Retinal pigment epithelial cell (primary cell): Measurements from ENCODE around the gene GALK1.

Source experiments
- DNase-seq: peaks from one replicate; pipeline ENCODE4 v3.0.0-alpha.2; 2010; ENCODE audit warnings: low read depth
- H3K4me3 ChIP-seq: 2 replicates; pipeline ENCODE4 v1.5.1; 2011; ENCODE audit warnings: mild to moderate bottlenecking, low read length, control low read depth, moderate library complexity
- TF ChIP-seq, protein P1 (sequence below): conservative IDR thresholded peaks from 2 replicates; pipeline ENCODE4 v1.5.1; 2011; ENCODE audit warnings: low read depth, low read length, control low read depth, inconsistent platforms

GALK1 gene

DNA sequence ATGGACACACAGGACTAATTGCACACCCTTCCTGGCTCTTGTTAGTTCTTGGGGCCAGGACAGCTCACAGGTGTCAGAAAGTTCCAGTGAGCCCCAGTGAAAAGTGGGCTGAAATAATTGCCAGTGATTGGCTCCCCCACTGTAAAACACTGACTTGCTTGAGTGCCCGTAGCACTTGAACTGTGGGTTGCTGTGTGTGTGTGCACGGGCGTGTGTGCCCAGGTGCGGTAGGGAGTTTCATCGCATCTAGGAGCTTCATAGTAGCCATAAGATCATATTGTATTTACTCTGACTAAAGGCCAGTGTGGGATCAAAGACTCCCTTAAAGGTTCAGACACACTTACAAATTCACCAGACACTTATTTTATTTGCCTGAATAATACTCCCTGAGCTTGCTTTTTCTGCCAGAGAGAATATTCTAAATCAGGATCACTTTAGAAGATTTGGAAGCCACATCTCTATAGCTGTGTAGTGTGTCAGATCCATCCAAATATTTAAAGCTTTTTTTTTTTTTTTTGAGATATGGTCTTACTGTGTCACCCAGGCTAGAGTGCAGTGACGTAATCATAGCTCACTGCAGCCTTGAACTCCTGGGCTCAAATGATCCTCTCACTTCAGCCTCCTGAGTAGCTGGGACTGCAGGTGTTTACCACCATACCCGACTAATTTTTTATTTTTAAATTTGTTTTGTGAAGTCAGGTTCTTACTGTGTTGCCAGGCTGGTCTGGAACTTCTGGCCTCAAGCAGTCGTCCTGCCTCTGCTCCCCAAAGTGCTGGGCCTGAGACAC, 31.0 kb upstream of the GALK1 start:
- TF ChIP-seq, protein P1, sequence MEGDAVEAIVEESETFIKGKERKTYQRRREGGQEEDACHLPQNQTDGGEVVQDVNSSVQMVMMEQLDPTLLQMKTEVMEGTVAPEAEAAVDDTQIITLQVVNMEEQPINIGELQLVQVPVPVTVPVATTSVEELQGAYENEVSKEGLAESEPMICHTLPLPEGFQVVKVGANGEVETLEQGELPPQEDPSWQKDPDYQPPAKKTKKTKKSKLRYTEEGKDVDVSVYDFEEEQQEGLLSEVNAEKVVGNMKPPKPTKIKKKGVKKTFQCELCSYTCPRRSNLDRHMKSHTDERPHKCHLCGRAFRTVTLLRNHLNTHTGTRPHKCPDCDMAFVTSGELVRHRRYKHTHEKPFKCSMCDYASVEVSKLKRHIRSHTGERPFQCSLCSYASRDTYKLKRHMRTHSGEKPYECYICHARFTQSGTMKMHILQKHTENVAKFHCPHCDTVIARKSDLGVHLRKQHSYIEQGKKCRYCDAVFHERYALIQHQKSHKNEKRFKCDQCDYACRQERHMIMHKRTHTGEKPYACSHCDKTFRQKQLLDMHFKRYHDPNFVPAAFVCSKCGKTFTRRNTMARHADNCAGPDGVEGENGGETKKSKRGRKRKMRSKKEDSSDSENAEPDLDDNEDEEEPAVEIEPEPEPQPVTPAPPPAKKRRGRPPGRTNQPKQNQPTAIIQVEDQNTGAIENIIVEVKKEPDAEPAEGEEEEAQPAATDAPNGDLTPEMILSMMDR: no peak

DNA sequence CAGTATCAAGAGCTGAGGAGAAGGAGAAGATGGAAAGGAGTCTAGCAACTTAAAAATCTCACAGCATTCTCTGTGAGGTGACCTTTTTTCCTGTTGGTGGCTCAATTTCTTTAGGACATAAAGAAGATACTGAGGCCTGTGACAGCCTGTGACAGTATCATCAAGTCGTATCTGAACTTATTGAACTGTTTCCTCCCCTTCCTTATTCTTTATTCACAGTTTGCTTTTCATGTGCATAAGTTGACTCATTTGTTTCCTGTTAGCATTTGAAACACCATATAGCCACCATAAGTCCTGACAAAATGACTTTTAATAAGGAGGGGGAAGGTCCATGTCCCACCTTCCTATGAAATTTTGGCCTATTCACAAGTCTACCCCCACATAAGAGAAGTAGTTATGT, 28.5 kb upstream of the GALK1 start:
- DNase-seq: no peak
- H3K4me3 ChIP-seq: no peak overlapping the region
- TF ChIP-seq, protein P1: no peak

More for the DNA sequence above, 31.0 kb upstream of the GALK1 start:
- DNase-seq: no peak
- no peak overlapping the region for H3K4me3 ChIP-seq

DNA sequence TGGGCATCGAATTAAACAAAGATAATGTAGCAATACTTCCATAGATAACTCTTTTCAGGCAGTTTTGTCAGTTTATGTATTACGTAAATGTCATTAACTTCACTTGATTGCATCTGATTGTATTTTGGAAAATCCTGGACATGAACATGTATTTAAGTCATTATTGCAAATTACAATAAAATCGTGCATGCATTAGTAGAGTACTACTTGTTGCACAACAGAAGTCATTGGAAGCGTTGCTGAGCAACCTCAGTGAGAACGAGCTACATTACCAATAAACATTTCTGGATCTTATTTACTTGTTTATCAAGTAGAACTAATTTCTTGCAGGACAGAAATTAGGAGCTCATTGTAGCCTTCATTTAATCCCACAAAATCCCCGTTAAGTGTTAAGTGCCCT, 26.3 kb upstream of the GALK1 start:
- H3K4me3 ChIP-seq: no peak overlapping the region
- DNase-seq: no peak
- TF ChIP-seq, protein P1: no peak

DNA sequence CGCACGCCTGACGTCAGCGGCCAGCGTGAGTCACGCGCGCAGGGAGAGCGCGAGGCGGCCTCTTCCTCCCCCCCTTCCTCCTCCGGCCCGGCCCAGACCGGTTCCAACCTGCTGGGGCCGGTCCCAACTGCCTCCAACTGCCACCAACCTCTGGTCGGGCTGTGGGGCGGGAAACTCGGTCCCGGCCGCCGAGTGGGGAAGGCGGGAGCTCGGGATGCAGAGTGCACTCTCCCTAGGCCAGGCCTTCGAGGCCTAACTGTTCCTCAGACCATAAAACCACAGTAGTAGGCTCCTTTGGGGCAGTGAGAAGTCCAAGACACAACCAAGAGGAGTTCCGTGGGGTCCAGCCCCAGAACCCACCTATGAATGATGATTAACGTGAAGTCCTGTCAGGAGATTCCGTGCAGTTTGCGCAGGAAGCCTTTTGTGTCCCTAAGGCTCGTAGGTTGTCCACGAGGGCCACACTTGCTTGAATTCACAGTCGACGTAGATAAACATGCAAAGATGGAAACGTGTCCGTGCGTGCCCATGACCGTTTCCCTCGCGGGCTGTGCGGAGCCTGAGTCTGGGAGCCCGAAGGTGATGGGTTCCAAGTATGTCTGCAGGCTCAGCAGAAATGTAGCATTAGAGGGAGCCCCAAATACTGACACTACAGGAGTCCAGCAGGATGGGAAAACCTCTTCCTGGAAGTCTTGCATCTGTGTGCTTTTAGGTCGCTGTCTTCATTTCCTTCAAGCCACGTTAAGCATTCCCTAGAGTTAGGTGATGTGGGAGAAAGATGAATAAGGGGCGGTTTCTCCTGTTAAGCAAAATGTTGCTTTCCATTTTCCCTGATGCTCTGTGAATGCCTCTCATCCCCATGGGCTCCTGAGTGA, 20.3 kb upstream of the GALK1 start:
- TF ChIP-seq, protein P1: no peak

DNA sequence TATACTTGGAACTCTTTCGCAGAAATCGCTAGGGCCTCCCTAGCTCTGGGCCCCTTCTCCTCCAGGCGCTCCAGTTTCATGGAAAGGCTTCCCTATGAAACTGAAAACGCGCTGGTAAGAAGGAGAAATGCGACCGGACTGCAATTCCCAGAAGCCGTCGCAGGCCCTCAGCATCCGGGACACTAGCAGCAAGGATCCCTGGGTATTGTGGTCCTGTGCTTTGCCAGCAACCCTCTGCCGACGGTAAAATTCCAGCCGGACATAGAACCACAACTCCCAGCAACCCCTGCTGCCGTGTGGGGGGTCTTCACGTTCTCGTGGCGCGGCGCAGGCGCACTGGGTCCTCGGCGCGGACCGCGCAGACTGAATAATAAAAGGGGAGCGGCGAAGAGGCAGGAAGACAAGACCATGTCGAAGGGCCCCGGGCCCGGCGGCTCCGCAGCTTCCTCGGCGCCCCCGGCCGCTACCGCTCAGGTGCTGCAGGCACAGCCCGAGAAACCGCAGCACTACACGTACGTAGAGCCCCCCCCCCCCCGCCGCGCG, 19.6 kb upstream of the GALK1 start, which contains the start of gene UNK:
Gene UNK (plus strand): TSS at position 334 of the 543 bp plus-strand sequence. CDS start 75 bp downstream, at position 409.
- H3K4me3 ChIP-seq: peak within 1 kb of the TSS; percentile 61
- TF ChIP-seq, protein P1: no peak
- DNase-seq: peak; percentile 98

More for the DNA sequence above, 20.3 kb upstream of the GALK1 start:
- no peak for DNase-seq
- peak overlapping the region; percentile 61 for H3K4me3 ChIP-seq

DNA sequence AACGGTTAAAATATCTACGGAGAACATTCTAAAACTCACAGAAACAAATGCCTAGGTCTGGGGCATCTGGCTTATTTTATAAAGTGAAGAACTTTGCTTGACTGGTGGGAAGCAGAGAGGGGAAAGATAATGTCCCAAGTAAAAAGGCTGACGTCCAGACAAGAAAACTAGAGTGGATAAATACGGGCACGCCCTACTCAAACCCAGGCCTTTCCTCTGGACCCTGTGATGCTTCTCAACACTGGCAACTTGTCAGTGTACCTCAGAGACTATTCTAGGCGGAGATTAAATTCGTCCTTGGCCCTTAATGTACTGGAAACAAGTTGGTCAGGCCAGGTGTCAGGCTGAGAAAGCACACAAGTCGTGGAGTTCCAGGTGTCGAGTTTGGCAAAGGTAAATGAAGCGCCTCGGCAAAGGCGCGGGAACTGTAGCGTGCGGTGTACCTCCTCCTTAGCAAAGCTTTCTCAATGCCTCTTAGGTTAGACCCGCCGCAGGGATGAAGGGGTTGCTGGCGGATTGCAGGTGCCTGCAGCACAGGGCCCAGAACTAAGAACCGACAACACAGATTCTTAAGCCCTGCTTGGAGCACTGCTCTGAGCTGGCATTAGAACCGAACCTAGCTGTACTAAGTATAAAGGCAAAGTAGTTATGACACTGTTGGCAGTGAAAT, 18.9 kb upstream of the GALK1 start:
- DNase-seq: no peak

More for the DNA sequence above, 18.9 kb upstream of the GALK1 start:
- H3K4me3 ChIP-seq: peak overlapping the region; percentile 27
- TF ChIP-seq, protein P1: no peak
